Hepatocyte (in vitro differentiated cells): ENCODE results near the gene SLC25A21. TPM values are rescaled to one million over a fixed set of nuclear protein-coding genes. Genes with fewer than 3 reads are reported as not detected.

ENCODE experiments used
- DNase-seq: peaks from one replicate; pipeline ENCODE4 v3.0.0-alpha.2; 2016; ENCODE audit warnings: low spot score
- H2AFZ ChIP-seq: fragments of 200-600 bp; sonication (generic); 2 replicates; pipeline ENCODE4 v1.6.0; 2016; ENCODE audit warnings: antibody characterized with exemption, mild to moderate bottlenecking
- H3K27ac ChIP-seq: fragments of 200-600 bp; sonication (generic); 2 replicates; pipeline ENCODE4 v1.5.1; 2016; ENCODE audit warnings: mild to moderate bottlenecking
- H3K27me3 ChIP-seq: fragments of 200-600 bp; sonication (generic); 2 replicates; pipeline ENCODE4 v1.6.1; 2016
- H3K36me3 ChIP-seq: fragments of 200-600 bp; sonication (generic); replicated peaks from 2 replicates; pipeline ENCODE4 v1.5.1; 2016; ENCODE audit warnings: low read depth; ENCODE audit not compliant: insufficient read depth
- H3K4me1 ChIP-seq: fragments of 200-600 bp; sonication (generic); 2 replicates; pipeline ENCODE4 v1.5.1; 2016; ENCODE audit warnings: mild to moderate bottlenecking, moderate library complexity; ENCODE audit not compliant: insufficient read depth
- H3K4me2 ChIP-seq: fragments of 200-600 bp; sonication (generic); 2 replicates; pipeline ENCODE4 v1.6.0; 2016
- H3K4me3 ChIP-seq: fragments of 200-600 bp; sonication (generic); 2 replicates; pipeline ENCODE4 v1.5.1; 2016; ENCODE audit warnings: mild to moderate bottlenecking
- H3K79me2 ChIP-seq: fragments of 200-600 bp; sonication (generic); 2 replicates; pipeline ENCODE4 v1.6.0; 2017; ENCODE audit warnings: mild to moderate bottlenecking
- H3K9me2 ChIP-seq: fragments of 200-600 bp; sonication (generic); replicated peaks from 2 replicates; pipeline ENCODE4 v1.6.0; 2017; ENCODE audit warnings: mild to moderate bottlenecking; ENCODE audit not compliant: insufficient read depth
- H3K9me3 ChIP-seq: fragments of 200-600 bp; sonication (generic); 2 replicates; pipeline ENCODE4 v1.5.1; 2016; ENCODE audit warnings: low read depth, mild to moderate bottlenecking
- H4K20me1 ChIP-seq: fragments of 200-600 bp; sonication (generic); 2 replicates; pipeline ENCODE4 v1.6.0; 2016; ENCODE audit warnings: mild to moderate bottlenecking; ENCODE audit not compliant: insufficient read depth, poor library complexity, severe bottlenecking
- EZH2 ChIP-seq: fragments of 200-600 bp; sonication (generic); IDR thresholded peaks from 2 replicates; pipeline ENCODE4 v1.6.1; 2016; ENCODE audit warnings: antibody characterized with exemption, mild to moderate bottlenecking, borderline replicate concordance
- EZH2phosphoT487 ChIP-seq: fragments of 200-600 bp; sonication (generic); IDR thresholded peaks from one replicate; pipeline ENCODE4 v1.6.1; 2018; ENCODE audit warnings: antibody characterized with exemption, mild to moderate bottlenecking, low read depth, moderate library complexity; ENCODE audit not compliant: unreplicated experiment, severe bottlenecking
- WGBS: methylation state at CpG from one replicate; pipeline ENCODE4 v1.1.6; 2016; ENCODE audit warnings: low lambda C conversion rate; ENCODE audit errors: missing lambda C conversion rate; 5-methylcytosine and 5-hydroxymethylcytosine counted together
- polyA plus RNA-seq: library from polyadenylated mRNA; unstranded; fragments of >200 nt; fragmentation: Nextera tagmentation; extraction: Ambion mirVana; gene quantifications from 2 replicates; pipeline ENCODE4 v1.2.1, GENCODE V29; 2016
- total RNA-seq: library from RNA; depleted of rRNA; stranded (reverse); fragments of >200 nt; gene quantifications from 2 replicates; pipeline ENCODE4 v1.2.3, GENCODE V29; 2014
- TF ChIP-seq, protein P1 (sequence below): fragments of 200-600 bp; sonication (generic); IDR thresholded peaks from 2 replicates; pipeline ENCODE4 v1.5.1; 2016; ENCODE audit warnings: antibody characterized with exemption, mild to moderate bottlenecking; ENCODE audit not compliant: poor library complexity

The SLC25A21 gene
- total and polyA plus RNA-seq, 2 experiments from 2014 or later, result 1.4 to 1.6 TPM

DNA sequence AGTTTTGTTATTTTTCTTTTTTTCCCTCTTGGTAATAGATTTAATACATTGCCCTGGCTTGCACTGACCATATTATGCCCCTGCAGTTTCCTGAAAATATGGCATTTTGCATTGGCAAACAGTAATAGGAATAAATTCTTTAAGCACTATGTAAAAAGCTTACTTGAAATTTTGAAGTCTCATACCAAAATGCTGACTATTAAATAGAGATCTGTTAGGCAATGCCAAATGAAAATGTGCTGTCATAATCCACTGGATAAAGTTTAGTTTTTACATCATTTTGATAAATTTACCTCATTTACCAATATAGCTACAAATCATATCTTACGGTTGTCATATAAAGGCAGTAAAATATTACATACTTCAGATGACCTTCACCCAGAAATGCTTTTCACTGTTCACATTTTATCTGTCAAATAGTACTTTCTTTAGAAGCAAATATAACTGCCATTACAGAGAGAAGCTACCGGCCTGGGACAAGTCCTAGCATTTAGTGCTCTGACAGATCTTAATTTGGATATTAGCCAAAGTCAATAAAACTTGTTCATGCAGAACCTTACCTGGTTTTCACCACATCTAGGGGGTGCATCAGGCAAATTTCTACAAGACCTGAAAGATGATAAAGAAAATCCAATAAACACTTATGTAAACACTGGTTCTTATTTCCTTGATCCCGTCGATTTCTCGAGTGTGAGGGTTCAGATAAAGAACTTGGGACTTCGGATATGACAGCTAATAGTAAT is 297.8 kb downstream of the SLC25A21 start:
- TF ChIP-seq, protein P1, sequence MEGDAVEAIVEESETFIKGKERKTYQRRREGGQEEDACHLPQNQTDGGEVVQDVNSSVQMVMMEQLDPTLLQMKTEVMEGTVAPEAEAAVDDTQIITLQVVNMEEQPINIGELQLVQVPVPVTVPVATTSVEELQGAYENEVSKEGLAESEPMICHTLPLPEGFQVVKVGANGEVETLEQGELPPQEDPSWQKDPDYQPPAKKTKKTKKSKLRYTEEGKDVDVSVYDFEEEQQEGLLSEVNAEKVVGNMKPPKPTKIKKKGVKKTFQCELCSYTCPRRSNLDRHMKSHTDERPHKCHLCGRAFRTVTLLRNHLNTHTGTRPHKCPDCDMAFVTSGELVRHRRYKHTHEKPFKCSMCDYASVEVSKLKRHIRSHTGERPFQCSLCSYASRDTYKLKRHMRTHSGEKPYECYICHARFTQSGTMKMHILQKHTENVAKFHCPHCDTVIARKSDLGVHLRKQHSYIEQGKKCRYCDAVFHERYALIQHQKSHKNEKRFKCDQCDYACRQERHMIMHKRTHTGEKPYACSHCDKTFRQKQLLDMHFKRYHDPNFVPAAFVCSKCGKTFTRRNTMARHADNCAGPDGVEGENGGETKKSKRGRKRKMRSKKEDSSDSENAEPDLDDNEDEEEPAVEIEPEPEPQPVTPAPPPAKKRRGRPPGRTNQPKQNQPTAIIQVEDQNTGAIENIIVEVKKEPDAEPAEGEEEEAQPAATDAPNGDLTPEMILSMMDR, result no peak
- TF ChIP-seq EZH2phosphoT487 (no peak), EZH2 (no peak)
- WGBS, result 60% methylated on average over 6 of the region's 6 CpGs

DNA sequence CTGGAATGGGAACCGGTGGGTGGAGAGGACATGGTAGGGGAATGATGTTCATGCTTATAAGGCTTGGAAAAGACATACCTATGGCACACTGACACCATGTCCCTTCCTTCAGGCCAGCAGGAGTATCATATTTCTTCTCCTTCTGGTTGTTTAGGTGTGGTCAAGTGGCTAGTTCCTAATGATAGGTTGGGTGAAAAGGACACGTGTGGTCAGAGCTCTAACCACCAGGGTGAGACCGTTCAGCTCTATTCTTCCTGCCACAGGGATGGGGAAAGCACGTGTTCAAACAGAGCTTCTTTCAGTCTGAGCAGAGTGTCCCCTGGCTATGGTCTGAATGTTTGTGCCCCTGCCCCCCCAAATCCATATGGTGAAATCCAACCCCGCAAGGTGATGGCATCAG is 301.6 kb downstream of the SLC25A21 start:
- Histone ChIP-seq H3K9me2 (no peaks in the 10 kb centered on the region), H2AFZ (no peak overlapping the region), H3K27me3 (no peaks in the 10 kb centered on the region), H4K20me1 (no peaks in the 10 kb centered on the region), H3K9me3 (no peaks in the 10 kb centered on the region), H3K4me1 (no peaks in the 10 kb centered on the region), H3K27ac (no peak overlapping the region), H3K4me3 (no peak overlapping the region), H3K36me3 (no peaks in the 10 kb centered on the region), H3K4me2 (no peak overlapping the region), H3K79me2 (no peaks in the 10 kb centered on the region)
- no peak for DNase-seq
- no peak for TF ChIP-seq EZH2
- no peak for TF ChIP-seq EZH2phosphoT487
- TF ChIP-seq, protein P1, result no peak
- WGBS, result 74% methylated on average over 5 of the region's 5 CpGs

More for the DNA sequence above, 297.8 kb downstream of the SLC25A21 start:
- no peaks in the 10 kb centered on the region for H3K36me3 ChIP-seq
- DNase-seq, result no peak
- H3K27me3 ChIP-seq, result no peaks in the 10 kb centered on the region
- H3K4me1 ChIP-seq, result no peaks in the 10 kb centered on the region
- H3K27ac ChIP-seq, result no peak overlapping the region
- H4K20me1 ChIP-seq, result no peaks in the 10 kb centered on the region
- H3K9me2 ChIP-seq, result no peaks in the 10 kb centered on the region
- H3K4me3 ChIP-seq, result no peak overlapping the region
- H3K79me2 ChIP-seq, result no peaks in the 10 kb centered on the region
- no peak overlapping the region for H3K4me2 ChIP-seq
- H3K9me3 ChIP-seq, result no peaks in the 10 kb centered on the region
- no peak overlapping the region for H2AFZ ChIP-seq

GRCh38 chr14:36869125-36869524 is 303.3 kb downstream of the SLC25A21 start:
- H3K4me2 ChIP-seq, result no peak overlapping the region
- no peaks in the 10 kb centered on the region for H3K4me1 ChIP-seq
- TF ChIP-seq, protein P1, result no peak
- TF ChIP-seq EZH2 (no peak), EZH2phosphoT487 (no peak)
- no peaks in the 10 kb centered on the region for H3K9me3 ChIP-seq
- H3K27ac ChIP-seq, result no peak overlapping the region
- H3K27me3 ChIP-seq, result no peaks in the 10 kb centered on the region
- H3K79me2 ChIP-seq, result no peaks in the 10 kb centered on the region
- no peaks in the 10 kb centered on the region for H3K36me3 ChIP-seq
- DNase-seq, result no peak
- WGBS, result 85% methylated on average over 1 of the region's 1 CpG
- H4K20me1 ChIP-seq, result no peaks in the 10 kb centered on the region
- H2AFZ ChIP-seq, result no peak overlapping the region
- H3K9me2 ChIP-seq, result no peaks in the 10 kb centered on the region
- H3K4me3 ChIP-seq, result no peak overlapping the region
